ENCODE results near the gene ZNF432.
A peak's percentile ranks its signal among the peaks of the same experiment; 100 is the strongest.
"Not testable (repeated sequence)": the region's sequence is repeated elsewhere in the genome, so short reads cannot be mapped to it uniquely, and the experiment has no call there.

ZNF432 gene

DNA sequence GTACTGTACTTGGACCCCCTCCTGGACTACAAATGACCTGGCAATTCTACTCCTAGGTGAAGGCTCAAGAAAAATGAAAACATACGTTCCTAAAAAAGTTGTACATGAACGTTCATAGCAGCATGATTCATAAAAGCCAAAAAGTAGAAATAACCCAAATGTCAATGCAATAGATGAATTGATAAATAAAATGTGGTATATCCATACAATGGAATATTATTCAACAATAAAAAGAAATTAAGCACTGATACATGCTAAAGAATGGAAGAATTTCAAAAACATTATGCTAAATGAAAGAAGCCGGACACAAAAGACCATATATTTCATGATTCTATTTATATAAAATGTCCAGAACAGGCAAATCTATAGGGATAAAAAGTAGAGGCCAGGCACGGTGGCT lies 9.5 kb downstream of the ZNF432 start:
- Histone ChIP-seq H3K4me3 (ENCODE audit: low read depth, low read length) (no peak overlapping the region), H3K36me3 (ENCODE audit: control insufficient read depth, insufficient read depth, low read length) (peaks cover 22% of the 10 kb centered on the region), H3K9ac (no peak overlapping the region), H3K27me3 (ENCODE audit: control insufficient read depth, insufficient read depth, low read length) (no peaks in the 10 kb centered on the region), H3K9me3 (ENCODE audit: control insufficient read depth, low read length) (peaks cover 8% of the 10 kb centered on the region), H3K27ac (no peak overlapping the region), H3K79me2 (no peaks in the 10 kb centered on the region), H2AFZ (no peak overlapping the region), H3K4me2 (ENCODE audit: low read length) (no peak overlapping the region), H3K4me1 (no peaks in the 10 kb centered on the region)
- TF ChIP-seq, protein P1, sequence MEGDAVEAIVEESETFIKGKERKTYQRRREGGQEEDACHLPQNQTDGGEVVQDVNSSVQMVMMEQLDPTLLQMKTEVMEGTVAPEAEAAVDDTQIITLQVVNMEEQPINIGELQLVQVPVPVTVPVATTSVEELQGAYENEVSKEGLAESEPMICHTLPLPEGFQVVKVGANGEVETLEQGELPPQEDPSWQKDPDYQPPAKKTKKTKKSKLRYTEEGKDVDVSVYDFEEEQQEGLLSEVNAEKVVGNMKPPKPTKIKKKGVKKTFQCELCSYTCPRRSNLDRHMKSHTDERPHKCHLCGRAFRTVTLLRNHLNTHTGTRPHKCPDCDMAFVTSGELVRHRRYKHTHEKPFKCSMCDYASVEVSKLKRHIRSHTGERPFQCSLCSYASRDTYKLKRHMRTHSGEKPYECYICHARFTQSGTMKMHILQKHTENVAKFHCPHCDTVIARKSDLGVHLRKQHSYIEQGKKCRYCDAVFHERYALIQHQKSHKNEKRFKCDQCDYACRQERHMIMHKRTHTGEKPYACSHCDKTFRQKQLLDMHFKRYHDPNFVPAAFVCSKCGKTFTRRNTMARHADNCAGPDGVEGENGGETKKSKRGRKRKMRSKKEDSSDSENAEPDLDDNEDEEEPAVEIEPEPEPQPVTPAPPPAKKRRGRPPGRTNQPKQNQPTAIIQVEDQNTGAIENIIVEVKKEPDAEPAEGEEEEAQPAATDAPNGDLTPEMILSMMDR (IDR thresholded peaks at IDR 0.05), result no peak

DNA sequence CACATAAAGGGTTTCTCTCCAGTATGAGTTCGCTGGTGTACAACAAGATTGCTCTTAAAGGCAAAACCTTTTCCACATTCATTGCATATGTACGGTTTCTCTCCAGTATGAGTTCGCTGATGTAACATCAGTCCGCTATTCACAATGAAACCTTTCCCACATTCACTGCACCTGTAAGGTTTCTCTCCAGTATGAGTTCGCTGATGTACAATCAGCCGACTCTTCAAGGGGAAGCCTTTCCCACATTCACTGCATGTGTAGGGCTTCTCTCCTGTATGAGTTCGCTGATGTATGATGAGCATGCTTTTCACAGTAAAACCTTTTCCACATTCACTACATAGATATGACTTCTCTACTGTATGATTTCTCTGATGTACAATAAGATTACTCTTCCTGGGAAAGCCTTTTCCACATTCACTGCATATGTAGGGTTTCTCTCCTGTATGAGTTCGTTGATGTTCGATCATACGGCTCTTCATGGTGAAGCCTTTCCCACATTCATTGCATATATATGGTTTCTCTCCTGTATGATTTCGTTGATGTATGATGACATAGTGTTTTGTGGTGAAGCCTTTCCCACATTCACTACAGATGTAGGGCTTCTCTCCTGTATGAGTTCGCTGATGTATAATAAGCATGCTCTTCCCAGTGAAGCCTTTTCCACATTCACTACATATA lies 14.4 kb downstream of the ZNF432 start:
- Histone ChIP-seq H3K4me3 (ENCODE audit: low read depth, low read length) (no peak overlapping the region), H3K4me1 (no peaks in the 10 kb centered on the region), H3K27ac (no peak overlapping the region), H2AFZ (no peak overlapping the region), H3K27me3 (ENCODE audit: control insufficient read depth, insufficient read depth, low read length) (no peaks in the 10 kb centered on the region), H3K9ac (no peak overlapping the region), H3K36me3 (ENCODE audit: control insufficient read depth, insufficient read depth, low read length) (peaks cover 24% of the 10 kb centered on the region), H3K4me2 (ENCODE audit: low read length) (no peak overlapping the region), H3K9me3 (ENCODE audit: control insufficient read depth, low read length) (peaks cover 20% of the 10 kb centered on the region), H3K79me2 (no peaks in the 10 kb centered on the region)
- TF ChIP-seq, protein P1 (IDR thresholded peaks at IDR 0.05), result no peak

DNA sequence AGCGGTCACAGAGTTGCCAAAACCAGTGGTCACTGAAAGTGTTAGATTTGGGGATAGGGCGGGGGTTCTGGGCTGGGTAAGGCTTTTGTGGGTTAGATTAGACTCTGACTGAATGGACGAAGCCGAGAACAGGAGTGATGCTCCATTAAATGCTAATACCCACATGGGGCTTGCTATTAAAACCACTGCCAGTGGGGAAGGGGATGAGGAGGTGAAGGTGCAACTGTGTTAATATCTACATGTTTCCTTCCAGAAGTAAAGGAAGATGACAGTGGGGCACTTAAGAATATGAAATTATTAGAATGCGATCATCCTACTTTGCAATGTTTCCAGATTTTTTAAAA lies 19.9 kb downstream of the ZNF432 start:
- H2AFZ ChIP-seq, result peak overlapping the region; percentile 81
- peak overlapping the region; percentile 88 for H3K4me2 ChIP-seq (ENCODE audit: low read length)
- no peaks in the 10 kb centered on the region for H3K27me3 ChIP-seq (ENCODE audit: control insufficient read depth, insufficient read depth, low read length)
- H3K4me3 ChIP-seq (ENCODE audit: low read depth, low read length), result peak overlapping the region; percentile 87
- peak overlapping the region; percentile 92 for H3K27ac ChIP-seq
- peaks cover 9% of the 10 kb centered on the region for H3K9me3 ChIP-seq (ENCODE audit: control insufficient read depth, low read length)
- no peaks in the 10 kb centered on the region for H3K4me1 ChIP-seq
- H3K36me3 ChIP-seq (ENCODE audit: control insufficient read depth, insufficient read depth, low read length), result peaks cover 4% of the 10 kb centered on the region
- TF ChIP-seq, protein P1 (IDR thresholded peaks at IDR 0.05), result no peak
- H3K9ac ChIP-seq, result no peak overlapping the region
- H3K79me2 ChIP-seq, result no peaks in the 10 kb centered on the region

DNA sequence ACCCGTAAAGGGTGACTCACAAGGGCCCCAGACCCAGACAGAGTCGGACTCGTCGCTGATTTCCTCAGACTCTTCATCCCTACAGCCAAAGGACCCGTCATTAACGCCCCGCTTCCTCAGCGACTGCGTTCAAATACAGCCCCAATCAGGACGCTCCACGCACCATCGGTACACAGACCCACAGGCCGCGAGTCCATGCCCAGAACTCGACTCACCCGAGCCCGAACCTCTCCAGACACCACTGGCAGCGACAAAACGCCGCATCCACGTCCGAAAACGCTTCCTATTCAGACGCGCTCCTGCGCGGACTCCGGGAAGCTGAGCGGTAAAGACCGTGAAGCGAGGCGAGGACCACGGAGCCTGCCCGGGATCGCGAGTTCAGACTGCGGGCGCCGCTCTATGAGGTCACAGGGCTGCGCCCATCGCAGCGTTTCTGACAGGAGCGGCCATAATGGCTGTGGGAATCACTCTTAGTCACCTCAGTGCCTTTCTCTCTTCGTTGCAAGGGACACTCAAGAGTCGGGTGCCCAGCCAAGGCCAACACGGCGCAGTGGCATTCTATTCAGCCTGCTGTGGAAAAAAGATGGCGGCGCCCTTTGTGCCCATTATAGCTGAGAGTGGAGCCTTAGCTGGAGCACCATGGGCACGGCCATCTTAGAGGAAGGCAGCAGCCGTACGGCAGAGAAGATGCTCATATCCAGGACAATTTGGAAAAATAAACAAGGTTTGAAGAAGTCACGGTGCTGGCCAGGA lies 20.4 kb downstream of the ZNF432 start, which contains the start of gene ZNF614:
ZNF614 (minus strand) TSS at position 353 of the 753 bp plus-strand sequence. CDS start 2,634 bp downstream, outside the sequence.
- H2AFZ ChIP-seq, result peak within 1 kb of the TSS; percentile 81
- no peaks in the 10 kb centered on the region for H3K27me3 ChIP-seq (ENCODE audit: control insufficient read depth, insufficient read depth, low read length)
- H3K4me2 ChIP-seq (ENCODE audit: low read length), result peak within 1 kb of the TSS; percentile 88
- H3K79me2 ChIP-seq, result no peaks in the 10 kb centered on the region
- no peaks in the 10 kb centered on the region for H3K4me1 ChIP-seq
- no peaks in the 10 kb centered on the region for H3K36me3 ChIP-seq (ENCODE audit: control insufficient read depth, insufficient read depth, low read length)
- peak within 1 kb of the TSS; percentile 87 for H3K4me3 ChIP-seq (ENCODE audit: low read depth, low read length)
- H3K9me3 ChIP-seq (ENCODE audit: control insufficient read depth, low read length), result peaks cover 4% of the 10 kb centered on the region
- peak within 1 kb of the TSS; percentile 5 for H3K9ac ChIP-seq
- peak within 1 kb of the TSS; percentile 92 for H3K27ac ChIP-seq
- TF ChIP-seq, protein P1 (IDR thresholded peaks at IDR 0.05), result no peak

DNA sequence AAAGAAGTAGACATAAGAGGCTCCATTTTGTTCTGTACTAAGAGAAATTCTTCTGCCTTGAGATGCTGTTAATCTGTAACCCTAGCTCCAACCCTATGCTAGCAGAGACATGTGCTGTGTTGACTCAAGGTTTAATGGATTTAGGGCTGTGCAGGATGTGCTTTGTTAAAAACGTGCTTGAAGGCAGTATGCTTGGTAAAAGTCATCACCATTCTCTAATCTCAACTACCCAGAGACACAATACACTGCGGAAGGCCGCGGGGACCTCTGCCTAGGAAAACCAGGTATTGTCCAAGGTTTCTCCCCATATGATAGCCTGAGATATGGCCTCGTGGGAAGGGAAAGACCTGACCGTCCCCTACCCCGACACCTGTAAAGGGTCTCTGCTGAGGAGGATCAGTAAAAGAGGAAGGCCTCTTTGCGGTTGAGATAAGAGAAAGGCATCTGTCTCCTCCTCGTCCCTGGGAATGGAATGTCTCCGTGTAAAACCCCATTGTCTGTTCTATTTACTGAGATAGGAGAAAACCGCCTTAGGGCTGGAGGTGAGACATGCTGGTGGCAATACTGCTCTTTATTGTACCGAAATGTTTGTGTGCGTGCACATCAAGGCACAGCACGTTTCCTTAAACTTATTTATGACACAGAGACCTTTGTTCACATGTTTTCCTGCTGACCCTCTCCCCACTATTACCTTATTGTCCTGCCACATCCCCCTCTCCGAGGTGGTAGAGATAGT lies 22.2 kb downstream of the ZNF432 start:
- H3K27ac ChIP-seq; H3K9me3 ChIP-seq (ENCODE audit: control insufficient read depth, low read length); H3K36me3 ChIP-seq (ENCODE audit: control insufficient read depth, insufficient read depth, low read length); H3K27me3 ChIP-seq (ENCODE audit: control insufficient read depth, insufficient read depth, low read length); H3K4me3 ChIP-seq (ENCODE audit: low read depth, low read length); H3K4me2 ChIP-seq (ENCODE audit: low read length); H3K4me1 ChIP-seq; H3K79me2 ChIP-seq; H3K9ac ChIP-seq; H2AFZ ChIP-seq: not testable (repeated sequence)

DNA sequence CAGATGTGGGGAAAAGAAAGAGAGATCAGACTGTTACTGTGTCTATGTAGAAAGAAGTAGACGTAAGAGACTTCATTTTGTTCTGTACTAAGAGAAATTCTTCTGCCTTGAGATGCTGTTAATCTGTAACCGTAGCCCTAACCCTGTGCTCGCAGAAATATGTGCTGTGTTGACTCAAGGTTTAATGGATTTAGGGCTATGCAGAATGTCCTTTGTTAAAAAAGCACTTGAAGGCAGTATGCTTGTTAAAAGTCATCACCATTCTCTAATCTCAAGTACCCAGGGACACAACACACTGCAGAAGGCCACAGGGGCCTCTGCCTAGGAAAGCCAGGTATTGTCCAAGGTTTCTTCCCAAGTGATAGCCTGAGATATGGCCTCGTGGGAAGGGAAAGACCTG lies 24.2 kb downstream of the ZNF432 start:
- not testable (repeated sequence) for H3K9me3 ChIP-seq (ENCODE audit: control insufficient read depth, low read length); H3K4me1 ChIP-seq; H3K36me3 ChIP-seq (ENCODE audit: control insufficient read depth, insufficient read depth, low read length); H3K4me3 ChIP-seq (ENCODE audit: low read depth, low read length); H3K4me2 ChIP-seq (ENCODE audit: low read length); H3K79me2 ChIP-seq; H3K27ac ChIP-seq; H3K27me3 ChIP-seq (ENCODE audit: control insufficient read depth, insufficient read depth, low read length); H2AFZ ChIP-seq; H3K9ac ChIP-seq

All from parathyroid adenoma (tissue), 2 donors.